Muscle of leg (tissue), 11 donors: ENCODE measurements around the gene ANKS1A. TPM values are rescaled to one million over a fixed set of nuclear protein-coding genes. Genes with fewer than 3 reads are reported as not detected.
A peak's percentile ranks its signal among the peaks of the same experiment; 100 is the strongest.

Experiments
- DNase-seq: peaks from one replicate; pipeline ENCODE4 v3.0.0; 2013
- H3K27ac ChIP-seq: one replicate; pipeline ENCODE4 v1.5.1; 2013; ENCODE audit warnings: mild to moderate bottlenecking, low read length, control low read depth
- H3K27me3 ChIP-seq: one replicate; pipeline ENCODE4 v1.6.1; 2013; ENCODE audit warnings: low read length; ENCODE audit not compliant: control insufficient read depth, insufficient read depth
- H3K36me3 ChIP-seq: one replicate; pipeline ENCODE4 v1.6.1; 2013; ENCODE audit warnings: low read length; ENCODE audit not compliant: control insufficient read depth, insufficient read depth
- H3K4me1 ChIP-seq: one replicate; pipeline ENCODE4 v1.6.1; 2013; ENCODE audit warnings: low read length; ENCODE audit not compliant: control insufficient read depth, insufficient read depth
- H3K4me3 ChIP-seq: one replicate; pipeline ENCODE4 v1.5.1; 2013; ENCODE audit warnings: low read length, control low read depth
- H3K9me3 ChIP-seq: replicated peaks from 2 replicates; pipeline ENCODE4 v1.6.1; 2013; ENCODE audit warnings: low read depth, low read length; ENCODE audit not compliant: control insufficient read depth
- WGBS: methylation state at CpG from one replicate; pipeline ENCODE4 v1.1.5; 2013; ENCODE audit warnings: missing lambda C conversion rate; ENCODE audit not compliant: insufficient coverage; 5-methylcytosine and 5-hydroxymethylcytosine counted together
- polyA plus RNA-seq, 8 donors: library from polyadenylated mRNA; unstranded; fragments of 120-200 nt; gene quantifications; one replicate each; pipeline versions ENCODE4 v1.2.1 to v1.2.3, GENCODE V29; 2013; ENCODE audit warnings: inconsistent platforms in 1 of 8, low replicate concordance in 1 of 8; ENCODE audit not compliant: insufficient read length in 8 of 8, insufficient read depth in 1 of 8
- total RNA-seq: library from RNA; stranded (reverse); fragments of 120-200 nt; gene quantifications from one replicate; pipeline ENCODE4 v1.2.4, GENCODE V29; 2013

Gene ANKS1A
- total and polyA plus RNA-seq, 9 donors = 22.7 to 56.0 (median 39.8) TPM

DNA sequence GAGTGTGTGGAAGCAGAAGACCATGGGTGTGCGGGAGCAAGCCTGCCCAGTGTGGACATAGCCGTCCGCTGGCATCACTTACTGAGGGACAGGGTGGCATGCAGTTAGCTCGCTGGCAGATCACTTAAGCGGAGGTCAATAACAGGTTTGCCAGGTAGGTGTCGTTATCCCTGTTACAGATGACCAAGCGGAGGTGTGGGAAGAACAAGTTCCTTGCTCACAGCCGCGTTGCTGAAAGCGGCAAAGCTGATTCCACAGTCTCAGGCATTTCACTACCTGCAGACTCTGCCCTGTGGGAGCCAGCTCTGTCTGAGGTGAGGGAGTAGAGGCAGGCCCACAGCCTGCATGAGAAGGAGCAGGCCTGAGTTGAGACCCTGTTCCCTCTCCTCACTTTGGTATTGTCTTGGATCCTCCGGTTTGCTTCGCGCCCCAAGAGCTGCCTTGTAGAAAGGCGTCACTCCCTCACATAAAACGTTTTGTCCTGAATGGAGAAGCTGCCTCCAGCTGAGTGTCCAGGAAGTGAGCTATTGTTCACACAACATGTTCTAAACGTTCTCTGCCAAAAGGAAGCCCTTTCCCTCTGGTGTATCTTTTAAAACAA is 155.2 kb downstream of the ANKS1A start:
- Histone ChIP-seq H3K36me3 (peaks cover 14% of the 10 kb centered on the region), H3K27me3 (no peaks in the 10 kb centered on the region), H3K4me1 (peaks cover 72% of the 10 kb centered on the region), H3K27ac (peak overlapping the region; percentile 82), H3K9me3 (no peaks in the 10 kb centered on the region), H3K4me3 (no peak overlapping the region)
- WGBS = 52% methylated on average over 12 of the region's 16 CpGs
- DNase-seq = peak; percentile 78

GRCh38 chr6:35044761-35045421 is 155.8 kb downstream of the ANKS1A start:
- WGBS = 37% methylated on average over 2 of the region's 3 CpGs
- Histone ChIP-seq H3K4me1 (peaks cover 78% of the 10 kb centered on the region), H3K4me3 (no peak overlapping the region), H3K27me3 (no peaks in the 10 kb centered on the region), H3K9me3 (no peaks in the 10 kb centered on the region), H3K27ac (peak overlapping the region; percentile 82), H3K36me3 (peaks cover 8% of the 10 kb centered on the region)
- peak; percentile 67 for DNase-seq

GRCh38 chr6:35046103-35046502 is 157.0 kb downstream of the ANKS1A start:
- H3K4me3 ChIP-seq = no peak overlapping the region
- peaks cover 77% of the 10 kb centered on the region for H3K4me1 ChIP-seq
- no peaks in the 10 kb centered on the region for H3K27me3 ChIP-seq
- no peak for DNase-seq
- peak overlapping the region; percentile 8 for H3K27ac ChIP-seq
- H3K9me3 ChIP-seq = no peaks in the 10 kb centered on the region
- H3K36me3 ChIP-seq = peaks cover 6% of the 10 kb centered on the region
- WGBS = 72% methylated on average over 3 of the region's 3 CpGs

DNA sequence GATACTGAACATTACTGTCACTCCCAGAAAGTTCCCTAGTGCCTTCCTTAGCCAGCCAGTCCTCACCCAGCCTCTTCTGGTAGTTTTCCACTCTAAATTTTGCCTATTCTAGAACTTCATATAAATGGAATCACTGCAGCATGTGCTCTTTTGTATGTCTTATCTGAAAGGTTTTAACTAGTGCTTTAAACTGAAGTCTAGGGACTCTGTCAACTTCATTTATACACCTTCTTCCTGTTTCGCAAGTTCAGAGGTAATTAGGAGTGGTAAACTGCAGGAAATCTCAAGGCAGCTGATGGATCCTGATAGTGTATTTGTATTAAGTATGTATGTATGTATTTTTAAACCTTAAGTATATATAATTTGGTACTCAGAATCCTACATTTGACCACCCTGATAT is 157.8 kb downstream of the ANKS1A start:
- Histone ChIP-seq H3K36me3 (peaks cover 10% of the 10 kb centered on the region), H3K9me3 (no peaks in the 10 kb centered on the region), H3K27me3 (no peaks in the 10 kb centered on the region), H3K27ac (peak overlapping the region; percentile 87), H3K4me3 (no peak overlapping the region), H3K4me1 (peaks cover 69% of the 10 kb centered on the region)
- no CpG with 5 or more reads among the region's 1 CpG for WGBS
- no peak for DNase-seq

- H3K4me1 ChIP-seq = peaks cover 66% of the 10 kb centered on the region
- peak overlapping the region; percentile 87 for H3K27ac ChIP-seq
- H3K9me3 ChIP-seq = no peaks in the 10 kb centered on the region
- WGBS = 70% methylated on average over 2 of the region's 7 CpGs
- no peak overlapping the region for H3K4me3 ChIP-seq
- H3K27me3 ChIP-seq = no peaks in the 10 kb centered on the region
- DNase-seq = no peak
- peaks cover 10% of the 10 kb centered on the region for H3K36me3 ChIP-seq
Observed at GRCh38 chr6:35047265-35048011, 158.4 kb downstream of the ANKS1A start.

DNA sequence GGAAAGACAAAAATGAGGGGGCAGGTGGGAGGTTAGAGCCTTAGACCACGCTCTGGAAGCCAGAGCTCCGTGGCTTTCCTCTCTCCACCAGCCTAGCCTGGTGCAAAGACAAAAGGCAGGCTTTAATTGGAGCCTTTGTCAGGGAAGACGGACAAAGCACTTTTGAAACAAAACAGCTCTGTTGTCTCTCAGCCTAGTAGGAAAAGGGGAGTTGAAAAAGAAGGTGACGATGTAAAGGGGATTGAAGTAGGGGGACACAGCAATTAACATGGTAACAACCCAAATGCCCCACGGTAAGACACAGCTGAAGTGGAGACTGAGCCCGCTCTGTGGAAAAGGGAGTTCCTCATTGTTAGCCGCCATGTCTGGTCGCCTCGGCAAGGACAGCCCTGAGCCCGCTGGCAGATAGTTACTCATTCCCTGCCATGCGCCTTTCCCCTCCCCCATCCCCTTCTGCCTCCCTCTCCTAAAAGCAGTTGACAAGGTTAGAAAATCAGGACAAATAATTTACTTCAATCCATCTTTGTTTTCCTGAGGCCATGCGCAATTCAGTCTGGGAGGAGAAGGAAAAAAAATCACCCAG is 159.1 kb downstream of the ANKS1A start:
- DNase-seq = peak; percentile 41
- Histone ChIP-seq H3K4me1 (peaks cover 67% of the 10 kb centered on the region), H3K27ac (peak overlapping the region; percentile 87), H3K36me3 (peaks cover 7% of the 10 kb centered on the region), H3K27me3 (no peaks in the 10 kb centered on the region), H3K9me3 (no peaks in the 10 kb centered on the region), H3K4me3 (no peak overlapping the region)
- 70% methylated on average over 9 of the region's 12 CpGs for WGBS

DNA sequence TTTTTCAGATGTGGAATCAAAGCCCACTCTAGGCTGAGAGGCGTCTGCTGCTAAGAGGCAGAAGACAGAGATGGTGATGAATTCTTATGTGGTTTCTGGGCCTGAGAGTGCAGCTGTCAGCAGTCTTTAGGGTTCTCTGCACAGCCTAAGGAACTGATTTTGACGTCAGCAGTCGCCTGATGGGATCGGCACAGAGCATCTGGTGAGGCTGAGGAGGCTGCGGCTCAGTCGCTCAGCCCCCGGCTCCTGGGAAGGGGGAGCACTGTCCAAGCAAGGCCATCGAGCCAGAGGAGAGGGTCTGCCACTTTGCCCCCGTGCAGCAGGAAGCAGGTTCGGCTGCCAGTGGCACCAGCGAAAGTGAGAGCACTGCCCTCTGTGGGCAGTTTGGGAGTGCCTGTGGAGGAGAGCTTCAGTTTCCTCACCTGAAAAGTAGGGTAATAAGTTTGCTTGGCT is 159.6 kb downstream of the ANKS1A start:
- H3K9me3 ChIP-seq = no peaks in the 10 kb centered on the region
- no peak overlapping the region for H3K4me3 ChIP-seq
- peak overlapping the region; percentile 87 for H3K27ac ChIP-seq
- H3K27me3 ChIP-seq = no peaks in the 10 kb centered on the region
- H3K36me3 ChIP-seq = peaks cover 13% of the 10 kb centered on the region
- DNase-seq = peak; percentile 91
- H3K4me1 ChIP-seq = peaks cover 68% of the 10 kb centered on the region
- 27% methylated on average over 11 of the region's 11 CpGs for WGBS

DNA sequence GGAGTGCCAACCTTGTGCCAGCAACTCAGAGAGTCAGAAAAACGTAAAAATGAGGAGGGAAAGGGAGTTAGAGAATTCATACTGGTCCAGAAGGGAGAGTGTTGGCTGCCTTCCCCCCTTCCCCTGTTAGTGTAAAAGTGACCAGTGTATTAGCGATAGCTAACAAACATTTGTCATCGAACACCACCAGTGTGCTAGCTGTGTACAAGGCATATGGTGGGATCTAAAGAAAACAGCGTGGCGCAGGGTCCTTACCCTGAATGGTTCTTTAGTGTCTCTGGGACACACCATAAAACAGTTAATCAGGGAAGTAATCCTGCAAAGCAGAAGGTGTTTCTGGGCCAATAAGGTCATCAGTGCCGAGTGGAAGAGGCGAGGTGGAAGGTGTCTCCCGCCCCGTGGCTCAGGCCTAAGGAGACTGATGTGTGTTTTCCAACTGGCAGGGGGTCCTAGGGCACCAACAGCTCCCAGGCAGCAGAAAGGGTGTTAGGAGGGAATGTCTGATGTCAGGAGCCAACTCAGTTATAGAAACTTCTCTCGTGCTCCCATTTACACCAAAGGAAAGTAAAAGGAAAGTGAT is 160.2 kb downstream of the ANKS1A start:
- Histone ChIP-seq H3K36me3 (peaks cover 17% of the 10 kb centered on the region), H3K27ac (peak overlapping the region; percentile 87), H3K4me1 (peaks cover 65% of the 10 kb centered on the region), H3K27me3 (no peaks in the 10 kb centered on the region), H3K4me3 (no peak overlapping the region), H3K9me3 (no peaks in the 10 kb centered on the region)
- no peak for DNase-seq
- 71% methylated on average over 4 of the region's 10 CpGs for WGBS

DNA sequence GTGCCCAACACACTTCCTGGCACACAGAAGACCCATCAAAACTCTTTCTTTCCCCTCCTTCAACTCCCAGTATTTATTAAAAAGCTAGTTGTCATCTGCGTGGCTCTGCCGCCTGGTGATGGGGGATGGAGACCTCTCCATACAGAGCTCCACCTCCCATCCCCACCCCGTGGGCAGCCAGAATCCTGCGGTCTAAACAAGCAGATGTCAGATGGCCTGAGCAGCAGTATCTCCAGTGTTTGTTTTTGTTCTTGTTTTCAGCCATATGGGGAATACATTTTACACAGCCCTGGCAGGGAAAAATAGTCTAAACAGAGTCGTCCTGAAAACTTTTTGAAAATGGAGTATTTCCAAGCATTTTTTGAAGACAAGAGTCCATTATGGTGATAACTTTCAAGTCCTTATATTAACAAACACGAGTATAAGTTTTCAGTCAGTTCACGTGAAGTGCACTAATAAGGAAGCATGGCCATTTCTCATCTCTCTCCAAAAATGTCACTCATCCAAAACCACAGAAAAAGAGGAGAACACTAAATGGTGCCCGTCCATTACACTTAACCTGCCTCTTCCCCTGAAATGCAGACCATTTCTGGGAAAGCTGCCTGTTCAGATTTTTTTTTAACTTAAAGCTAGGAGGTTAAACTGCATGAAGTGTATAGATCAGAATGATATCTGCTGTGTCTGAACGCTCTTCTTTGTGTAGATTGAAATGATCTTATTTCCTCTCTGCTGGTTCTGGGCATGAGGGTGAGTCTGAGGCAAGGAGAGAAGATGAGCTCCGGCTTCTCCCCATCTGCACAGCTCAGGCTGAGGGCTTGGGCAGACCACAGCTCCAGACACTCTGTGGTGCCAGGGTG is 161.1 kb downstream of the ANKS1A start:
- Histone ChIP-seq H3K27ac (peak overlapping the region; percentile 87), H3K9me3 (no peaks in the 10 kb centered on the region), H3K4me1 (peaks cover 57% of the 10 kb centered on the region), H3K4me3 (no peak overlapping the region), H3K36me3 (peaks cover 22% of the 10 kb centered on the region), H3K27me3 (no peaks in the 10 kb centered on the region)
- peak; percentile 94 for DNase-seq
- 35% methylated on average over 2 of the region's 10 CpGs for WGBS
